Midbrain (tissue), 1 donor: Measurements from ENCODE around the gene RAMP1.

Experiments used
- DNase-seq: peaks from one replicate; lab custom pipeline; 2025; lab: John Stamatoyannopoulos, UW

RAMP1 gene

DNA sequence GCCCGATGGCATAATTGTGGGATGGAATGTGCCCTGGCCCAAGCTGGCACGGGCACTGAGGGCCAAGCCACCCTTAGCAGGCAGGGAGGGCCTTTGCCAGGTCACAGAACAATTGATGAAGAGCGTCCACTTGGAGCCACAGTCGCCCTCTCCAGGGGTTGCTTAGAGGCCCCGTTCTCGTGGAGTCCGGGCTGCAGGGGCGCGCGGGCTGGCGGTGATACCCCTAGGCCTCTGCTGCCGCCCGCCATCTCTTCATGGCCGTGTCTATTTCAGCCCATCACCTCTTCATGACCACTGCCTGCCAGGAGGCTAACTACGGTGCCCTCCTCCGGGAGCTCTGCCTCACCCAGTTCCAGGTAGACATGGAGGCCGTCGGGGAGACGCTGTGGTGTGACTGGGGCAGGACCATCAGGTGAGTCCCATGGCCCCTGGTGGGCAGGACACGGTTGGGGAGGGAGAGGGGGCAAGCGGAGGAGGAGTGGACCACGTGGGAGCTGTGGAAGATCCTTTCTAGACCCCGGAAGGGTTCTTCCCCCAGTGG lies 17.6 kb downstream of the RAMP1 start:
- DNase-seq = no peak

DNA sequence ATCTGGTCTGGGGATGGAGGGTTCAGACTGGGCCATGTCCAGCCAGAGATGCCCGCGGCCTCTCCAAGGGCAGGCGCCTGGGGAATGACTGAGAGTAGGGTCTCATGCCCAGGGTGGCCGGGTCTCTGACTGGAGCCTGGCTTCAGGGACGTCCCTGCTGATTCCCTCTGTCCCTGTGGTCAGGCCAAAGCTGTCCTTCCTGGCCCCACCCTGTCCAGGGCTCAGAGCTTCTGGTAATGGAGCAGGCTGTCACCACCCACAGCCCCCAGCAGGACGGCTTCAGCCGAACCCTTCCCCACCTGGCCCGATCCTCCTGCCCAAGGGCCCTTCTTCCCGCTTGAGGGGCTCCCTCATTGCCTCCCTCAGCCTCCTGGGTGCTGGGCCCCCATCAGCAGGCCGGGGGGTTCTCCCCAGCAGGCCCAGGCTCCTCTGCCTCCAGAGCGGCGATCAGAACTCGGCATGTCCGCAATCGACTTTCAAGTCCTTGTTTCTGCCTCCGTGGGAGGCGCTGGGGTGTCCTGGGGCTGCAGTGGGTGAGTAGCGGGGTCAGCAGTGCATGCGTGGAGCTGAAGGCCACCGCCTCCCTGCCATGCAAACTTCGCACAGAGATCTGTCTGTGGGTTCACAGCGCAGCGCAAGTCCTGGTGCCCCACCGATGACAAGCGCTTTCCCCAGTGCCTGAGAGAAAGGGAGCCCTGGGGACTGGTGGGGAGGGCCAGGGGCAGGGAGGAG lies 18.3 kb downstream of the RAMP1 start:
- DNase-seq = no peak

DNA sequence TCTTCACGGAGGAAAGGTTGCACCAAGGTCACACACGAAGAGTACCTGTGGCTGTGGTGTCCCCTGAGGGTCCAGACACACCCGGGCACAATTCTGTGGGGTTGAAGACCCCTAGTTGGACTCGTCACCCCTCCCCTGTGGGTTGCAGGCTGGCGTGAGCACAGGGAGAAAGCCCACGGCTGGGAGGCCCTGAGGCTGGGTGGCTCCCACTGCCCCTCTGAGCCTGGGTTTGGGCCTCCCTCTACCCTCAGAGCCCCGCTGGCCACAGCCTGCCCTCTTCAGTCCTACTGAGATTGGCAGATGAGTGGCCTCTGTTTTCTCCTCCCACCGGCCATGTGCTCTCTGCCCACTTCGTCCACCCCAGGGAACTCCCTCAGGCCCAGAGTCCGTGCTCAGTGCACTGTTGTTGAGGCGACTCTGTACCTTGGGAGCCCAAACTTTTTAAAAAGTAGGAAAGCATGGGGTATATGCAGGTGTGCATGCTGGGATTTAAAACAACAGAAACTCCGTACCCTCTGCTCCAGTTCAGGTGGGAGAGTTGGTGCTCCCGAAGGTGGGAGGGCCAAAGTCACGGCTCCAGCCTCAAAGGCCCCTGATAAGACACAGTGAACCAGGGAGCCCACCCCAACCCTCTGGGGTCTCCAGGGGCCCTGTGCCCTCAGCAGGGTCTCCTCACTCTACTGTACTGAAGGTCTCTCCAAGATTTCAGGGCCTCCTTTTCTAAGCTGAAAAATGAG lies 19.1 kb downstream of the RAMP1 start:
- DNase-seq = no peak

DNA sequence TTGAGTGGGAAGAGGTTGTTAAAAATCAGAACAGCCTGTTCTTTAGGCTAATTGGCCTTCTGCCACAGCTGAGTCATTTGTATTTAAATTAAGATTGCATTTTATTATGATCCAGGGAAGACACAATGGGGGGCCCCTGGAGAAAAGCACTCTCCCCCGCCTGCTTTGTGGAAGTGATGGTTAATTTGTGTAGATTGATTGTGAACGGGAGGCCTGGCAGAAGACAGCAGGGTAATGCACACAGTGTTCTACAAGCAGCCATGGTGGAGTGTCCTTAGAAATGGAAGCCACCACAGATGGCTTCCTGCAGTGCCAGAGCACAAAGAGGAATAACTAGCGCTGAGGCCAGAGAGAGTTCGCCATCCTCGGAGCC lies 19.6 kb downstream of the RAMP1 start:
- no peak for DNase-seq

DNA sequence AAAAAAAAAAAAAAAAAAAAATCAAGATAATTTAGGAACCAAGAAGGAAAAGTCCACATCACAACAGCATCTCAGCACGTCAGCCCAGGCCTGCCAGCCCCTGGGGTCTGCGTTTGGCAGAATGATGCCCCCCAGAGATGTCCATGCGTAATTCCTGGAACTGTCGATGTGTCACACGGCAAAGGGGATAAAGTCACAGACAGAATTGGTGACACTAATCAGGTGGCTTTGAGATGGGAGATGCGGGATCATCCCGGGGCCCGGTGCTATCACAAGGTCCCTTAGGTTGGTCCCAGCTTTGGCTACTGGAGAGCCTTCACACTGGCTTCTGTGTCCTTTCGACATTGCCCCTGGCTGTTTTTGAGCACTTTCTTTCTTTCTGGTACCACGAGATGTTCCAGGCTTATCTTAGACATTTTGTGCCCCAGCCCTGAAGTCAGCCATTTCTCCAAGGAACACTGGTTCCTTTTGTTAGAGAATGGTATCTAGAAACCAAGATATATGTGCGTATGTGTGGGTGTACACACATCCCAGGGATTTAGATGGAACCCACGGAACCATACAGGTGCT lies 20.7 kb downstream of the RAMP1 start:
- DNase-seq = no peak

DNA sequence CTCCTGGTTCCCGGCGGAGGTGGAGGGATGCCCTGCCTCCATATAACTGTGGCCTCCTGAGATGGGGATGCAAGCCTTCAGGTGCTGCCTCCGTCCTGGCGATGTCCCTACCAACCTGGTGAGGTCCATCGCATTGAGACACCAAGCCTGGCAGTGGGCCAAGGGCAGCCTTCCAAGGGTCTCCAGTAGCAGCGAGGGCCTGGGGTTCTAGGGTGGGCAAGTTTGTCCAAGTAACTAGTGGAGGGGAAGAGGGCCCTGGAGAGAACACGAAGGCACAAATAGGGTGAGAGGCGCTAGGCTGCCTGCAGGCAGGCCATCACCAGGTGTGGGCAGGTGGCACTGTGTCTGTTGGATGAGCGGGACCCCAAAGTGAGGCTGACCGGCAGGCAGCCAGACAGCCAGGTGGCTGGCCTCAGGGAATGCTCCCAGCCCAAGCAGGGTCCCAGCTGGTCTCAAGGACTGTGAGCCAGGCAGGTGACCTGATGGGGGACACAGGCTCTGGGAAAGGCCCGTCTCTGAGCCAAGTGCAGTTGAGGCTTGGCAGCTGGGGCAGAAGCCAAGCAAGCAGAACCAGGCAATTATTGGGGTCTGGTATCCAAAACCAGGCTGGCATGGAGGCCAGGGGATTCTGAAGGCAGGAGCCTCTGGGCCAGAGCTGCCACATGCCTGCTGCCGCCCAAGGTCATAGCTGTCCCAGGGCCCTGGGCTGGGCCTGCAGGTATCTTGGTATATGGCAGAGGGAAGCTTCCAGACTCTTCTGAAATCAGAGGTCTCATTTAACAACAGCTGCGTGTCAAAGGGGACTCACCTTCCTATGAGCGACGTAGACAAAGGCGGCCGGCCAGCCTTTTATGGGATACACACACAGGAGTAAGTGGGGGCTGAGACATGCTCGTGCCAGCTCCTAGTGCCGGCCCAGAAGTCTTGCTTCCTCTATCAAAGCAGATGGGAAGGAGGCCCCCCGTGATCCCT lies 23.4 kb downstream of the RAMP1 start:
- DNase-seq = no peak

DNA sequence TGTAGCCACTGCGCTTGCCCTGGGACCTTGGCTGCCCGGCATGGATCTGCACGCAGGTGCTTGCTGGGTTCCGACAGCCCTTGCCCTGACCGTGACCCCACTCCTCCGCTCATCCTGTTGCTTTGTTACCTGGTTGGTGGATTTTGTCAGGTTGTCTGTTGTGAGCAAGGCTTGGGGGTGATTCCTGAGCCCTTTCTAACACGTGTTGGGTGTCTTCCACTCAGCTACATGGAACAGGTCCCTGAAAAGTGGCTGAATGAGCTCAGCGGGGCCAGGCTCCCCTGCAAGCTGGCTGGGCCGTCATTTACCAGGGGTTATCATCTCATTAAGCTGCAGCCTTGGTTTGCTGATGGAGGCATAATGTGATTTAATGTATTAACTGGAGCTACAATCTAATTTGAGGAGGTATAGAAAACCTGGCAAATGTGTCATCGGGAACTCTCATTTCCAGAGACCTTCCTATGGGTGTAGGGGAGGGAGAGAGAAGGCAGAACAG lies 24.6 kb downstream of the RAMP1 start:
- DNase-seq = no peak

DNA sequence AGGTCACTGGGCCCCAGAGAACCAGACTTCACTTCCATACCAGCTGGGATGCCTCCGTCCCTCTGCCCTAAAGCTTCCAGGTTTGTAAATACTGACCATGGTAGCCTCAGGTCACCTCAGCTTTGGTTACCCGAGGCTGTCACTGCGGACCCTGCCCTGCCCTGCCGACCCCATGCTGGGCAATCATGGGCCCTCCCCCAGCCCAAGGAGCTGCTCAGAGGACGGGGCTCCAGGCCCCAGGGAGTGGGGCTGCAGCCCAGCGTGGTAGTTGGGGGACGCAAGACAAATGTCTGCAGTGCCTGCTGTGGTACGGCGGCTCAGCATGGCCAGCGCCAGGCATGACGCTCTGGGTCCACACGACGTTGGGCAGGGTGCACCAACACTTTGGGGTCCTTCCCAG lies 25.3 kb downstream of the RAMP1 start:
- DNase-seq = no peak

DNA sequence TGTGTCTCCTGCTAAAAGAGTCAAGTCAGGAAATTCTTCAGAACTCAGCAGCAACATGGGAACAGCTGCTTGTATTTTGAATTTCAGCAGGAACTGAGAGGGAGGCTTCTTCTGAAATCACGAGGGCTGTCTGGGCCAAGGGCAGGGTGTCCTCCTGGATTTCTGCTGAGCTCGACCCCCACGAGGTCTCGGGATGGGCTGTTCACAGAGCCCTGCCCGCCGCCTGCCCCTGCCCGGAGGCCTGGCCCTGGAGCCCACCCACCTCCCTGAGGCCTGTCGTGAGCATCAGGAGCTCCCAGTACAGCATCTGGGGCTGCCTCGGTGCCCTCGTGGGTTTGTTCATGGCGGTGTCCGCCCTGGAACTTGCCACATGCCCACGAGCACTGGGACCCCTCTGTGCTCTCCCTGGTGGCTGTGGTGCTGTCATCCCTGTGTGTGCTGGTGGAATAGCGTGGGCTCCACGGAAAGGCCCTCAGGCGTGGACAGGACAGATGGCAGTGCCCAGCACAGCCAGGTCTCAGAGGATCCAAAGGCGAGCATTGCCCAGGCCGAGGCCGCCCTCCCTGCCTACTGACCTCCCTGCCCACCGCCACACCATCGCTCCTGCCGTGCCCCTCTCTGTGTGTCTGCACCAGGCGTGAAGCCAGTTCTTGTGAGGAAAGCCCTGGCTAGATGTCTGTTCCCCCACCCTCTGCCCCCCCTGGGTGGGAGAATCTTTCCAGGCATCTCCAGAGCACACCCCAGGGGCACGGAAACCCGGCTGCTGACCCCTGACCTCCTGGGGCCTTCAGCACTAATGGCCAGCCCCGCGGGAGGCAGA lies 25.9 kb downstream of the RAMP1 start:
- DNase-seq = no peak

DNA sequence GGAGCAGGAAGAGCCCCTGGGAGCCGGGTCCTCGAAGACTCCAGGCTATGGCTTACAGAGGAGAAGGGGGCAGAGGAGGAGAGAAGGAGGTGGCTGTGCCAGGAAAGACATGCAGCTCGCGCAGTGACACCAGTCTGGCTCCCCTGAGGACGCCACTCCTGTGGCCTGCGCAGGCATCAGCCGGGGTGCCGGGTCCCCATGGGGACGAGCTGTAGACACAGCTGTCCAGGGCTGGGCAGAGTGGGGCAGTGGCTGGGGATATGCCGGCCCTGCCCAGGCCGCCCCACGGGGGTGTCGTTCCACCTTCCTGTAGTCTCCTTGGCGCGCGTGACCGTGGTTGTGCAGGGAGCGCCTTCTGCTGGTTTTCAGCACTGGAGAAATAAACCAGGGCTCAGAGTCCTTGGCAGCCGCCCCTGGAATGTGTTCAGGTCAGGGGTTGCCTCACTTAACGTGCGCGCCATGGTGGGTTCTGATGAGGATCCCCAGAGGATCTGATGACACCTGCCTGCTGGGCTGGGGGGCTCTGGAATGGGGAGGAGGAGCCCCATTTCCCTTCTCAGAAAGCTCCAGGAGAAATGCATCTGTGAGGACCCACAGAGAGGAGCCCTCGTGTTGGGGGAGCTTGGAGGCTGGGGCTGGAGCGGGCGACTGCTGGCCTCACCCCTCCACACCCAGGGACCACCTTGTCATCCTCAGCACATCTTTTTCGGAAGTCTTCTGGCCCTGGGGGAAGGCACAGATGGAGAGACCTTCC lies 26.7 kb downstream of the RAMP1 start:
- no peak for DNase-seq

DNA sequence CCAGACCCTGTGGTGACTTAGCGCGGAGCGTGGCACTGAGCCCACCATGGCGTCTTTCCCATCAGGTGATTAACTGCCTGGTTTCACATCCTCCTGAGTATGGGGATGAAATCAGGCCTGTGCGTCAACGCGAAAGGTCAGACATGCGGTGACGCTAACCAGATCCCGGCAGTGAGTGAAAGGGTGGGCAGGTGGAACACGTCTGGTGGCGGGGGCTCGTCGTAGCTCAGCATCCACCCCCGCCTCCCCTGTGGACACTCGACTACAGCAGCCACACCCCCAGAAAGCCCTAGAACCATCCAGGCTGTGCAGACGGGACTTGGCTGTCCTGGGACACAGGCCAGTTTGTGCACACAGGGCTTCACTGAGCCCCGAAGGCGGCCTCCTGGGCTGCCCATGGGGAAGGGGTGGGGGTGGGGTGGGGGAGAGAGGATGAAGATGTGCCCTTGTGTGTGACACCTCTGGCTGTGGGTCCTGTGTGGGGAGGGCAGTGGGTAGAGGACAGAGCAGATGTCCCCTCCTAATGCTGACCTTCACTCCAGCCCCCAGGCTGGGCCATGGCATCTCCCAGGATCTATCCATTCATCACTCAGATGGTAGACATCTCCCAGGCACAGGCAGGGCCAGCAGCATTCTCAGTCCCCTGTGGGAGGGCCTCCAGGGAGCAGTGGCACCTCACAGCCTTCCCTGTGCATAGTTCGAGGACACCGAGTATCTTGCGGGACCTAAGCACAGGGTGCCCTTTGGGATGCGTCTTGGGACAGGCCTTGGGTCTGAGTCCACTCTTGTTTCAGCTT lies 27.5 kb downstream of the RAMP1 start:
- no peak for DNase-seq

DNA sequence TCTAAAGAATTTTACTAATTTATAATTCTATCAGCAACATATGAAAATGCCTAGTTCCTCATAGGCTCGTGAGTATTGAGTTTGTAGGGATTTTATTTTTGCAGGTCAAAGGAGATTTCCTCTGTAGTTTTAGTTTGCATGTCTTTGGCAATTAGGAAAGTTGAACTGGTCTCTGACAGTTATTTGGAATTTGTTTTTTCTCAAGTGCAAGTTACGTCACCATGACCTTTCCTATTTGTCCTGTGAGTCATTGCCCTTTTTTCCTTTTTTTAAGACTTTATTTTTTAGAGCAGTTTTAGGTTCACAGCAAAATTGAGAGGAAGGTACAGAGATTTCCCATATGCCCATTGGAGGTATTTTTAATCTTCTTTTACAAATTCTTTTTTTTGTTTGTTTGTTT lies 29.0 kb downstream of the RAMP1 start:
- DNase-seq = no peak

DNA sequence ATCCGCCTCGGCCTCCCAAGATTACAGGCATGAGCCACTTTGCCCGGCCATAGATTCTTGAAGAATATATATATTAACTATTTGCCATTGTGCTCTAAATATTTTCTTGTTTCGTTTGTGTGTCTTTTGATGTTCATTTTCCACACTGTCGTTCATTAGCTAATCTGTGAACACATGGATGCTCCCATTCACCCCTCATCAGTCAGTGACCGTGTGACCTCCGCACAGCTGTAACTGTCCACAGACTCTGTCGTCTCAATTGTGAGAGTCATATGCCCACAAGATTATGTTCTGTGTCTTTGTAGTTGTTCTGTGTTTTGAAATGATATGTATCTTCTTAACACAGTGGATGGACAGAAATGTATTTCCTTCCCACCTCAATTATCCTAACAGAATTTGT lies 29.6 kb downstream of the RAMP1 start:
- no peak for DNase-seq

DNA sequence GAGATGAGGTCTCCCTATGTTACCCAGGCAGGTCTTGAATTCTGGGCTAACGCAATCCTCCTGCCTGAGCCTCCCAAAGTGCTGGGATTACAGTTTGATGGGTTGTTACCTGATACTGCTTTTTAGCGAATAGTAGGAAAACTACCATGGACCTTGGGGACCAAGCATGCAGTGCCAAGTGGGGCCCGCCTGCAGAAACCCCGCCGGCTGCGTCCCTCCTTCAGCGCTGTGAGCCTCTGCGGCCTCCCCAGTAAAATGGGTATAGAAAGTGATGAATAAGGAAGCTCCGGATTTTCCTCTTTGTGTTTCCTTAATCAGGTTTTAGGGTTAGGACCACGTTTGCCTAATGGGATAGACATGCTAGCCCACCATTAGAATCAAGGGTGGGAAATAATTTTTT lies 30.4 kb downstream of the RAMP1 start:
- no peak for DNase-seq

DNA sequence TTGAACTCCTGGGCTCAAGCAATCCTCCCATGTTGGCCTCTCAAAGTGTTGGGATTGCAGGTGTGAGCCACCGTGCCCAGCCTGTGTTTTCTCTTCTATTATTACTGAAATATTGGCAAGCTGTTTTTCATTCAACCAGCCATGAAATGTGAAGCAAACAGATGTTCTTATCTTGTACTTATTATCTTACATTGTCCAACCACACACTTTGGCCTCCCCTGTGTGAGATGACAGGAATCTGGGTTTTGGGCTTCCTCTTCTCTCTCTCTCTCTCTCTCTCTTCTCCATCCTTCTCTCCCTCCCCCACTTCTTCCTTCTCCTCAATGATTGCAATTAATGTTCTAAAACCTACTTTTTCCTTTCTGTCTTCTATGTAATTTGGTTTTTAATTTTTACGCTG lies 33.1 kb downstream of the RAMP1 start:
- DNase-seq = no peak

DNA sequence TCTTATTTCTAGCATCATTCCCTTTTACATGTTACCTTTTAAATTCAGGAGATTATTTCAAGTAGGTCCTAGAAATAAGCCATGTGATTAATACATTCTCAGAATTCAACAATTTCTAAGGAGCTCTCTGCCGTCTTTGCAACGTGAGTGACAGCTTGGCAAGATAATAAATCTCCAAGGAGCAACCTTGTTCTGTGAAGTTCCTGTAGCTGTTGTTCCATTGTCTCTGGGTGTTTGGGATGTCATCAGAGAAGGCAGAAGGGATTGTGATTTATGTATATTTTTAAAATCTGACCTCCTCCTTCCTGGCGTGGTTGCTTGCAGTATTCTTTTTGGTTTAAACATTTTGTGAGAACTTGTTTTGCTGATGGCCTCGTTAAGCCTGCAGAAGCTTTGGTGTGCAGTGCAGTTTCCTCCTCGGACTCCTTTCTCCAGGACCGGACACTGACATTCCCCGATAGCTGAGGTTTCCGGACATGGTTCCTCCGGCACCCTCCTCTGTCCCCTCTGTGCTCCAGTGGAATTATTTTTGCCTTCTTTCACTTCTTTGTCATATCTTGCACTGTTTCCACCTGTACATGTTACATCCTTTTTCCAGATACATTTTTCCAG lies 33.7 kb downstream of the RAMP1 start:
- DNase-seq = no peak

DNA sequence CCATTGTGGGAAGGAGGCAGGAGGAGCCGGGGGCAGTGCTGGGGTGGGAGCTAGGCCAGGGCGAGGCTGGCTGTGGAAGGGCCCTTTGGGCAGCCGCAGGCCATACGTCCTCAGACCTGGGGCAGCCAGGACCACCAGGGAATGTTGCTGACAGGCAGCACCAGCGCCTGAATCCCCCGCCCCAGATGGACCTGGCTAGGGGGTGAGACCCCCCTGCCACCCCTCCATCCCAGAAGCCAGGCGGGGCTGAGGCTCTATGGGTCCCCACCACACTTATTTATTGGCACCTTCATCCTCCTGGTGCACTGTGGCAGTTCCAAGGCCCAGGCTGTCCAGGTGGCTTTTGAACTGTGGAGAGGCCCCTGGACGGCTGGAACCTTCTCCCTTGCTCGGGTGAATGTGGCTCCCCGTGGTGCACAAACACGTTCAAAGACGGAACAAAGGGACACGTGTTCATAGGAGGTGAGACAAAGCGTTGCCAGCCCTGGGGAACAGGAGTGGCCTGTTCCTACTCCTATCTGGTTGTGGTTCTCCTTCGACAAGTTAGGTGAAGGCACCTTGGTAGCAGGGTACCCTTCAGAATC lies 35.1 kb downstream of the RAMP1 start:
- no peak for DNase-seq

DNA sequence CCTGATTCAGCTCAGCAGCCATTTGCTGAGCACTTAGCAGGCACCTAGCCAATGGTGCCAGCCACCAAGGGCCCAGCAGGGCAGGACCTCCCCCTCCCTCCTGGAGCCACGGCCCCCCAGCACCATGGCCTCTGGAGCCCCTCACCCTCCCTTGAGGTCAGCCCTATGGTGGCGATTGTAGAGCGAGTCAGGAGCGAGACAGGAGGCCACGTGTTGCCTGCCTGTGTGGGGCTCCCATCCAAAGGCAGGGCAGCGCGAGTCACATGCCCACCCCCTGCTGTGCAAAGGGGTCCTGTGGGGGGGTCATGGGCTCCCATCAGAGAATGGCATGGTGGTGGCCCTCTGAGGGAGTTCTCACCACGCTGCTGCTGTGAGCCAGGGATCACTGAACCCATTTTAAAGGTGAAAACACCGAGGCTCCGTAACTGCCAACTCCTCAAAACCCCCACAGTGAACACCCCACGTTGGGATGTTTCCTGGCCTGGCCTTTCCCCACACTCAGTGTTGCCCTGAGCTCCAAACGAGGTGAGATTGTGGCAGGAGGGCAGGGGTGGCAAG lies 35.6 kb downstream of the RAMP1 start:
- no peak for DNase-seq
